ENCODE data around the gene CFAP210. TPM values are rescaled to one million over a fixed set of nuclear protein-coding genes. Genes with fewer than 3 reads are reported as not detected.
A peak's percentile ranks its signal among the peaks of the same experiment; 100 is the strongest.

CFAP210 gene, protein sequence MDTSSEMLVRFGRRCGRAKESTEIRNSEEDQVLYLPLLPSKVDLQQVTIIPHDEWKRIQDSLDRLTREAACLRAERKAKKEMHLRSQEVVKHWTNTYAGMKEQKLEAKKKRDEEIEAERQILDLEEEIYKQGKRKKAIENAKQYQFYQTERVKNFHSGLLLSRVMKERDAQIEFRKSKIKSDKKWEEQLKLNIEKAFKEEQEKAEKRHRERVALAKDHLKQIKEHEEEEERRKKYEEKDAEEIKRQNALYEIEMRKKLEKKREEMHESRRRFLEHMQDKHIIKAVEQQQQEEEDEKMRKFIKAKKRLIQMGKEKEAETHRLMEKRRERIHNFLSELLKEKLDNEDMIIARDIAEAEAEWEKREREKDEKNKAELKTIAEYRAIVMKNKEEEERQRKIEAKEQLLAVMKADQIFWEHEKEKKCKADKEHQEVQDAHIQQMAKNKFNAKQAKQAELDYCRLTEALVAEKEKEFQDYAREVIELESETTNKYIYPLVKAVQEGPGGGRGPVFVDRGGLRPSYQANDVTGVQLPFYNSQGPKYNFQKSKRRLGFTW
- not detected in 2 replicates for total RNA-seq (2014; rRNA removed; shearing (Covaris generic))
- polyA plus RNA-seq (2015; cell fraction: cytosol; rRNA removed): 0.10 and 0.14 TPM in 2 replicates
- polyA plus RNA-seq (2015; cell fraction: nucleus; rRNA removed): 0.27 TPM in 1 of 2 replicates, not detected in the other

DNA sequence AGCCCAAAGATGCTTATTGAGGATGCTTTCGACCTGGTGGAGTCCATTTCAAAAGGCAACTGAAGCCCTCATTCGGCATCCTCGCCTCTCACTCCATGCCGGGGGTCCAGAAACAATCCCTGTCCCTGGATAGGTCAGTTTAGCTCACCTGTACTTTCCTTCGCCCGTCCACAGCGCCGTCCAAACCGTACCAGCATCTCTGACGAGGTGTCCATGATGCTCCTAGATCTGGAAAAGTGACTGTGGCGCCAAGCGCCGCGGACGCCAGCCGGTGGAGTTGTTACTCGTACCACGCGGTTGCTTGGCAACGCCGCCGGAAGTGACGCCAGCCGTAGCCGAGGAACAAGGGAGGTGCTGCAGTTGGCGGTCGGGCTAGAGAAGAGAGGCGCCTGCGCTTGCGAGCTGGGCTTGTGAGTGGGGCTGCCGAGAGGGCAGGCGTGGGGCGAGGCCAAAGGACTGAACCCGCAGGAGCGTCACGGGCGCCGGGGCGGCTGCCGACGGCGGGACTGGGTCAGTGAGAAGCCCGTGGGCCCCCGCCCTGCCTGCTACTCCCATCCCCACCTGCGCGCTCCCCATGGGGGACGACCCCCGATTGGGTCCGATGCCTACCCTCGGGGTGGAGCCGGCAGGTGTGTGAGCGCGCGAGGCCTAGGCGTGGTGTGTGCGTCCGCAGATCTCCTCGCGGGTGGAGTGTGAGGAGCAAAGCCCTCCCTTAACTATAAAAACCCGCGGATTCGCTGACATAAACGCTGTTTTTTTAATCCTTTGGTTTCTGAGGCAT lies at the start of gene CFAP210, which contains the start of gene PHOSPHO2:
CFAP210 (minus strand) TSS at position 293 of the 781 bp plus-strand sequence; CDS start at position 215, 78 bp downstream.
PHOSPHO2 (plus strand) TSS at position 357 of the 781 bp plus-strand sequence. CDS start 6,503 bp downstream, outside the sequence.
- peak; percentile 96 for DNase-seq (ENCODE audit: low read depth)

GRCh38 chr2:169743549-169743948 lies 49.3 kb upstream of the CFAP210 start:
- no peak for DNase-seq (ENCODE audit: low read depth)

- no peak for DNase-seq (ENCODE audit: low read depth)
Measured at GRCh38 chr2:169739351-169739750, 45.1 kb upstream of the CFAP210 start.

DNA sequence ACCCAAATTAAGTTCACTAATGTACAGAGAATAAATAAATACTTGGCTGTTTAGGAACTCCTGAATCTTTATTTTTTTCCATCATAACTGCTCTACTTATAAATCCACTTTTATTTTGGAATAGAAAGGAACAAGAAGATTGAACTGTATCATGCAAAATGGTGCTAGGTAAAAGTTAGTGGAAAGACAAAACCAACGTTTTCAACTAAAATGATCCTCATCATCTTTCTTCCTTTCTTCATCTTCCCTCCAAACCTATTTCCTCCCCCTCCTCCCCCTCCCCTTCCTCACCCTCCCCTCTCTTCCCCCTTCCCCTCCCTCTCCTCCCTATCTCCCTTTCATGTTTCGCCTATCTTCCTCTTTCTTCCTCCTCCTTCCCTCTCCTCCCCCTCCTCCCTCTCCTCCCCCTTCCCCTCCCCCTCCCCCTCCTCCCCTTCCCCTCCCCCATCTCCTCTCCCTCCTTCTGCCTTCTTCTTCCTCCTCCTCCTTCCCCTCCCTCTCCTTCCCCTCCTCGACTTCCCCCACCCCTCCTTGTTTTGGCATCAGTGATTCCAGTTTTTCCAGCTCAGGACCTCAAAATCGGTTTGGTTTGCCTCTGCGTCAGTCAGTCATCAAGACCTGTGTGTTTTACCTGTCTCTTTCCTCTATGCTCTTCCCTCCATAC lies 44.5 kb upstream of the CFAP210 start:
- no peak for DNase-seq (ENCODE audit: low read depth)

DNA sequence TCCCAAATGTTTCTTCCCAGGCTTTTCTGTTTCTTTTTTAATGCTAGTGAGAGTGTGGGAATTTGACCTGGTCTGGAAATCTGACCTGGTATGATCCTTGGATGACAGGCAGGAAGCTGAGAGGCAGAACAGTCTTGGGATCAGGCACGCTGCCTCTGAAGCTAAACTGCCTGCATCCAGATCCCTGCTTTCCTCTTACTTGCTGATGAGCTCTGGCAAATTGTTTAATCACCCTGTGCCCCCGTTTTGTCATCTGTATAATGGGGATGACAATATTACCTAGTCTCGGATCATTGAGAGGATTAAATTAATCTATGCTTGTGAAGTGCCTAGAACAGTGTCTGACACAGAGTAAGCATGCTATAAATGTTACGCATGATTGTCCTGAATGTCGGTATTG lies 42.7 kb upstream of the CFAP210 start:
- no peak for DNase-seq (ENCODE audit: low read depth)

DNA sequence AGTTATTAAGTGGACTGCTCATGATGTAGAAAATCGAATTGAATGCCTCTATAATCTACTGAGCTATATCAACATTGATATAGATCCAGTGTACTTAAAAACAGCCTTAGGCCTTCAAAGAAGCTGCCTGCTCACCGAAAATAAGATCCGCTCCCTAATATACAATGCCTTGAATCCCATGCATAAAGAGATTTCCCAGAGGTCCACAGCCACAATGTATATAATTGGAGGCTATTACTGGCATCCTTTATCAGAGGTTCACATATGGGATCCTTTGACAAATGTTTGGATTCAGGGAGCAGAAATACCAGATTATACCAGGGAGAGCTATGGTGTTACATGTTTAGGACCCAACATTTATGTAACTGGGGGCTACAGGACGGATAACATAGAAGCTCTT lies 41.4 kb upstream of the CFAP210 start:
- no peak for DNase-seq (ENCODE audit: low read depth)

GRCh38 chr2:169734169-169734847 lies 40.1 kb upstream of the CFAP210 start:
- DNase-seq (ENCODE audit: low read depth): no peak

GRCh38 chr2:169732583-169733358 lies 38.6 kb upstream of the CFAP210 start:
- no peak for DNase-seq (ENCODE audit: low read depth)

DNA sequence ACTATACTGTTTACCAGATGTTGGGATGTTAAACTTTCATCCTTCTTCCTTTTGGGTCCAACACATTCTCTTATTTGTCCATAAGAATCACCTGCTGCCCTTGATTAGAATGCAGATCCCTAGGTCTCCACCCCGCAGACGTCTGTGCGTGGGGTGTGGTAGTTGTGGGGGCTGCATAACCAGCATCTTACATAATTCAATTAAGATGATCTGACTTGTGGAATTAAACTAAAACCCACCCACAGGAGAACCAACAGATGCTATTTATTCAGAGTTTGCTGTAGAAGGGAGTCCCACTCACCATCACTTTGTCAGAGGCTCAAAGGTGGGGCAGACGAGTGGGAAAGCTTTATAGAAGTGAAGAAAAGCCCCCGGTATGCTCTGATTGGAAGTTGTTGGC lies 37.9 kb upstream of the CFAP210 start:
- DNase-seq (ENCODE audit: low read depth): no peak

GRCh38 chr2:169729274-169729605 lies 35.0 kb upstream of the CFAP210 start:
- no peak for DNase-seq (ENCODE audit: low read depth)

DNA sequence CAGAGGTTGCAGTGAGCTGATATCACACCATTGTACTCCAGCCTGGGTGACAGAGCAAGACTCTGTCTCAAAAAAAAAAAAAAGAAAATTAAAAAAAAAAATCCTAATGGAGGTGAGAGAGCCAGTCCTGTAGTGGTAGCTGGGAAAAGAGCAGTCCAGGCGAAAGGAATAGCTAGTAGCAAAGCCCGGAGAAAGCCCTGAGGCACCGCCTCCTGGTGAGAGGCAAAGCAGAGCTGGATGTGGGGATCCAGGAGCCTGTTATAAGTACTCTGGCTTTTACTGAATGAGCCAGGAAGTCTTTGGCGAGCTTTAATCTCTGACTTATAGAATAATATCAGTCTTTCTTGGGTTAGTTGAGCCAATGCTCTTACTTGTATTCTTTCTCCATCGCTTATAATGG lies 32.9 kb upstream of the CFAP210 start:
- no peak for DNase-seq (ENCODE audit: low read depth)

DNA sequence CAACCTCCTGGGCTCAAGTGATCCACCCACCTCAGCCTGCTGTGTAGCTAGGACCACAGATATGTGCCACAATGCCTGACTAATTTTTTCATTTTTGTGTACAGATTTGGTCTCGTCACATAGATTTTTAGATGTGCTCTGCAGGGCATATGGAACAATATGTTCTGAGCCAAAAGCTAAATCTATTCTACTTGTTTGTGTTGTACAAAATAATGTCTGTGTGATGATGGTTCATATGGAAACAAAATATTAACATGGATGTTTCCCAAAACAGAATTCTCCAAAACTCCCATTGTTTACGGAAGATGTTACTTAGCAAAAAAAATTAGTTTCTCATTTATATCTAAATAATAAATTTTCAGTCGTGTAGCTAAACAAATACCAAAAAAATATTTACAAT lies 26.8 kb upstream of the CFAP210 start:
- DNase-seq (ENCODE audit: low read depth): no peak

GRCh38 chr2:169718930-169719504 lies 24.8 kb upstream of the CFAP210 start:
- DNase-seq (ENCODE audit: low read depth): no peak

DNA sequence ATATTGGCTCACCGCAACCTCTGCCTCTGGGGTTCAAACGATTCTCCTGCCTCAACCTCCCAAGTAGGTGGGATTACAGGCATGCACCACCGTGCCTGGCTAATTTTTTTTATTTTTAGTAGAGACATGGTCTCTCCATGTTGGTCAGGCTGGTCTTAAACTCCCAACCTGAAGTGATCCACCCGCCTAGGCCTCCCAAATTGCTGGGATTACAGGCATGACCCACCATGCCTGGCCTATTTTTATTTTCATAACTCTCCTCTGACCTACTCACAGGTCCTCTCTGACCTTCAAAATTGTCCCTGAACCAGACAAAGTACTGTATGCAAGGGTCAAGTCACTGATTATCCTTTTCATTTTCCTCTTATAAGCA lies 23.5 kb upstream of the CFAP210 start:
- no peak for DNase-seq (ENCODE audit: low read depth)

GRCh38 chr2:169716938-169717690 lies 22.9 kb upstream of the CFAP210 start:
- peak; percentile 56 for DNase-seq (ENCODE audit: low read depth)

- no peak for DNase-seq (ENCODE audit: low read depth)
Measured at GRCh38 chr2:169716238-169716886, 22.2 kb upstream of the CFAP210 start.

DNA sequence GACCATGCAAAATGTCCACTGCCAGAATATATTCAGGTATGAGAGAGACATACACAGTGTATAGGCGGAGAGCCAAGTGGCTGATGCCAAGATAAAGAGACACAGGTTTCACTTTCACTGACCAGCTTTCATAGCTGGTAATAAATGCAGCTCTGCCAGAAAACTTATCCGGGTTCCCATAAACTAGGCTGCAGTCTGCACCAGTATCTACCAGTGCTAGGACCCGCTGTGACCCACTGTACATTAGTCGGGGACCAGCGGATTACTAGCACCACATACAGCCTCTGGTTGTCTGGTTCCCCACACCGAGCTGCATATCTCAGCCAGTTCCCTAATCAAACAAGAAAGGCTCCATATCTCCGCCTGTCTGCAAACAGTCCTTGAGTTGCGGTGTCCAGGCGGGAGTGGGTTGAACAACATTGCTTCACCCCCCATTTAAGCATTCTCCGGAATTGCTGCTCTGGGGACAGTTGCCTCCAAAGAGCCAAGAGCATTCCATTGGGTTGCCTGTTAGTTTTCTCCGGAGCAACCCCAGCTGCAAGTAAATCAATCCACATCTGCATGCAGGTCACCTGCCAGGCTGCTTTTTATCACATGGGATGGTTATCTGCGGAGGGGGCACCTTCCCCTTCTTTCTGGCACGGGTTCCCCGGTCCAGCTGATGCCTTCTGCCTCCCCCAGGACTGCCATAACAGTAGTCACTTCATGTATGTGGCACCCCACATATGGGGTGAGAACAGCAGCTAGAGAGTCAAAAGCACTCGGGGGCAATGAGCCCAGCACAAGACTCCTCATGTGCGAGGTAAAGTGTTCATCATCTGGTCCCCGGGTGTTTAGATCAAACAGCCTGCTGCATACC lies 21.4 kb upstream of the CFAP210 start:
- DNase-seq (ENCODE audit: low read depth): no peak
